ENCODE data around the gene IRGC.
"Not testable (repeated sequence)": the region's sequence is repeated elsewhere in the genome, so short reads cannot be mapped to it uniquely, and the experiment has no call there.

Gene IRGC

GRCh38 chr19:43759515-43759914 is 43.6 kb downstream of the IRGC start:
- no peak for DNase-seq (ENCODE audit: low read depth)
- H3K4me3 ChIP-seq (ENCODE audit: low read depth, low read length), result no peak overlapping the region
- TF ChIP-seq MYC (IDR thresholded peaks at IDR 0.05; ENCODE audit: low read depth, low read length) (no peak), CTCF (IDR thresholded peaks at IDR 0.05; ENCODE audit: low read depth, low read length) (no peak)

- no peak for DNase-seq (ENCODE audit: low read depth)
- H3K4me3 ChIP-seq (ENCODE audit: low read depth, low read length), result no peak overlapping the region
- no peak for TF ChIP-seq MAX (IDR thresholded peaks at IDR 0.05; ENCODE audit: low read depth, low read length)
Observed at GRCh38 chr19:43760941-43761340, 45.1 kb downstream of the IRGC start.

GRCh38 chr19:43762814-43763213 is 46.9 kb downstream of the IRGC start:
- no peak overlapping the region for H3K4me3 ChIP-seq (ENCODE audit: low read depth, low read length)
- TF ChIP-seq CTCF (IDR thresholded peaks at IDR 0.05; ENCODE audit: low read depth, low read length) (no peak), MAX (IDR thresholded peaks at IDR 0.05; ENCODE audit: low read depth, low read length) (no peak), POLR2A (IDR thresholded peaks at IDR 0.05; ENCODE audit: extremely low read depth, insufficient read length) (no peak), MYC (IDR thresholded peaks at IDR 0.05; ENCODE audit: low read depth, low read length) (no peak)
- DNase-seq (ENCODE audit: low read depth), result no peak

GRCh38 chr19:43763473-43763939 is 47.6 kb downstream of the IRGC start:
- TF ChIP-seq MYC (IDR thresholded peaks at IDR 0.05; ENCODE audit: low read depth, low read length), result no peak
- no peak for TF ChIP-seq POLR2A (IDR thresholded peaks at IDR 0.05; ENCODE audit: extremely low read depth, insufficient read length)
- TF ChIP-seq MAX (IDR thresholded peaks at IDR 0.05; ENCODE audit: low read depth, low read length), result no peak
- no peak for TF ChIP-seq CTCF (IDR thresholded peaks at IDR 0.05; ENCODE audit: low read depth, low read length)
- DNase-seq (ENCODE audit: low read depth), result no peak

GRCh38 chr19:43764684-43765083 is 48.8 kb downstream of the IRGC start:
- H3K4me3 ChIP-seq (ENCODE audit: low read depth, low read length); DNase-seq (ENCODE audit: low read depth): not testable (repeated sequence)

More at GRCh38 chr19:43763473-43763939, 47.6 kb downstream of the IRGC start:
- no peak overlapping the region for H3K4me3 ChIP-seq (ENCODE audit: low read depth, low read length)

GRCh38 chr19:43765109-43765876 is 49.4 kb downstream of the IRGC start:
- no peak for TF ChIP-seq POLR2A (IDR thresholded peaks at IDR 0.05; ENCODE audit: extremely low read depth, insufficient read length)
- TF ChIP-seq MYC (IDR thresholded peaks at IDR 0.05; ENCODE audit: low read depth, low read length), result no peak
- no peak for TF ChIP-seq CTCF (IDR thresholded peaks at IDR 0.05; ENCODE audit: low read depth, low read length)
- TF ChIP-seq MAX (IDR thresholded peaks at IDR 0.05; ENCODE audit: low read depth, low read length), result no peak
- DNase-seq (ENCODE audit: low read depth), result peak; percentile 75
- no peak overlapping the region for H3K4me3 ChIP-seq (ENCODE audit: low read depth, low read length)

- DNase-seq (ENCODE audit: low read depth), result no peak
- no peak overlapping the region for H3K4me3 ChIP-seq (ENCODE audit: low read depth, low read length)
- no peak for TF ChIP-seq MYC (IDR thresholded peaks at IDR 0.05; ENCODE audit: low read depth, low read length)
- no peak for TF ChIP-seq MAX (IDR thresholded peaks at IDR 0.05; ENCODE audit: low read depth, low read length)
- no peak for TF ChIP-seq CTCF (IDR thresholded peaks at IDR 0.05; ENCODE audit: low read depth, low read length)
- TF ChIP-seq POLR2A (IDR thresholded peaks at IDR 0.05; ENCODE audit: extremely low read depth, insufficient read length), result no peak
Observed at GRCh38 chr19:43766755-43767043, 50.8 kb downstream of the IRGC start.
